DMS53 treated with DMSO at 0.1 percent for 48 hours (cell line): ENCODE measurements around the gene TMEM238L.

Experiments
- DNase-seq: peaks from one replicate; lab custom pipeline; 2025; ENCODE audit not compliant: unreplicated experiment; lab: John Stamatoyannopoulos, UW

TMEM238L gene

GRCh38 chr17:10775740-10776356 is 28.1 kb downstream of the TMEM238L start:
- DNase-seq: no peak

- no peak for DNase-seq
Measured at GRCh38 chr17:10775058-10775457, 28.8 kb downstream of the TMEM238L start.

GRCh38 chr17:10773391-10773790 is 30.5 kb downstream of the TMEM238L start:
- DNase-seq: no peak

GRCh38 chr17:10772425-10773380 is 31.2 kb downstream of the TMEM238L start:
- DNase-seq: no peak

GRCh38 chr17:10771148-10771547 is 32.8 kb downstream of the TMEM238L start:
- no peak for DNase-seq

- DNase-seq: no peak
Measured at GRCh38 chr17:10769840-10770239, 34.1 kb downstream of the TMEM238L start.

- no peak for DNase-seq
Measured at GRCh38 chr17:10768750-10769251, 35.1 kb downstream of the TMEM238L start.

- DNase-seq: no peak
Measured at GRCh38 chr17:10767232-10767631, 36.7 kb downstream of the TMEM238L start.

- DNase-seq: no peak
Measured at GRCh38 chr17:10762037-10762436, 41.9 kb downstream of the TMEM238L start.

GRCh38 chr17:10761281-10761680 is 42.6 kb downstream of the TMEM238L start:
- DNase-seq: no peak

GRCh38 chr17:10758062-10758461 is 45.8 kb downstream of the TMEM238L start:
- no peak for DNase-seq

- no peak for DNase-seq
Measured at GRCh38 chr17:10757647-10758046, 46.3 kb downstream of the TMEM238L start.

GRCh38 chr17:10757067-10757466 is 46.8 kb downstream of the TMEM238L start:
- no peak for DNase-seq

GRCh38 chr17:10756619-10757018 is 47.3 kb downstream of the TMEM238L start:
- no peak for DNase-seq

GRCh38 chr17:10756185-10756584 is 47.7 kb downstream of the TMEM238L start:
- no peak for DNase-seq

- no peak for DNase-seq
Measured at GRCh38 chr17:10755592-10756127, 48.2 kb downstream of the TMEM238L start.

GRCh38 chr17:10754861-10755591 is 48.9 kb downstream of the TMEM238L start:
- no peak for DNase-seq

GRCh38 chr17:10754109-10754508 is 49.8 kb downstream of the TMEM238L start:
- DNase-seq: no peak

- DNase-seq: no peak
Measured at GRCh38 chr17:10752696-10753095, 51.2 kb downstream of the TMEM238L start.

GRCh38 chr17:10751563-10751962 is 52.3 kb downstream of the TMEM238L start:
- DNase-seq: no peak

GRCh38 chr17:10750210-10750609 is 53.7 kb downstream of the TMEM238L start:
- no peak for DNase-seq
